22Rv1 (cell line): ENCODE results near the gene RAD51B.

Experiments
- ZFX ChIP-seq: fragments of 450-650 bp; IDR thresholded peaks from 2 replicates; pipeline ENCODE4 v1.6.1; 2017; ENCODE audit warnings: antibody characterized with exemption, borderline replicate concordance
- TF ChIP-seq, protein P1 (sequence below): fragments of 450-650 bp; IDR thresholded peaks from 2 replicates; pipeline ENCODE4 v1.5.1; 2017; ENCODE audit warnings: mild to moderate bottlenecking

GRCh38 chr14:68199554-68200151 is 380.1 kb downstream of the RAD51B start:
- TF ChIP-seq, protein P1, sequence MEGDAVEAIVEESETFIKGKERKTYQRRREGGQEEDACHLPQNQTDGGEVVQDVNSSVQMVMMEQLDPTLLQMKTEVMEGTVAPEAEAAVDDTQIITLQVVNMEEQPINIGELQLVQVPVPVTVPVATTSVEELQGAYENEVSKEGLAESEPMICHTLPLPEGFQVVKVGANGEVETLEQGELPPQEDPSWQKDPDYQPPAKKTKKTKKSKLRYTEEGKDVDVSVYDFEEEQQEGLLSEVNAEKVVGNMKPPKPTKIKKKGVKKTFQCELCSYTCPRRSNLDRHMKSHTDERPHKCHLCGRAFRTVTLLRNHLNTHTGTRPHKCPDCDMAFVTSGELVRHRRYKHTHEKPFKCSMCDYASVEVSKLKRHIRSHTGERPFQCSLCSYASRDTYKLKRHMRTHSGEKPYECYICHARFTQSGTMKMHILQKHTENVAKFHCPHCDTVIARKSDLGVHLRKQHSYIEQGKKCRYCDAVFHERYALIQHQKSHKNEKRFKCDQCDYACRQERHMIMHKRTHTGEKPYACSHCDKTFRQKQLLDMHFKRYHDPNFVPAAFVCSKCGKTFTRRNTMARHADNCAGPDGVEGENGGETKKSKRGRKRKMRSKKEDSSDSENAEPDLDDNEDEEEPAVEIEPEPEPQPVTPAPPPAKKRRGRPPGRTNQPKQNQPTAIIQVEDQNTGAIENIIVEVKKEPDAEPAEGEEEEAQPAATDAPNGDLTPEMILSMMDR = no peak
- no peak for TF ChIP-seq ZFX
